GM18870 (cell line): ENCODE results near the gene TADA2A.
"Not testable (repeated sequence)": the region's sequence is repeated elsewhere in the genome, so short reads cannot be mapped to it uniquely, and the experiment has no call there.

ENCODE experiments used
- ATAC-seq: cut with Tn5 transposase; IDR thresholded peaks from one replicate; pipeline ENCODE4 v1.9.1; 2021; ENCODE audit warnings: moderate library complexity; ENCODE audit not compliant: unreplicated experiment

Gene TADA2A

GRCh38 chr17:37399265-37399803, 7.4 kb upstream of the TADA2A start:
- ATAC-seq: no peak

GRCh38 chr17:37400505-37400904, 6.2 kb upstream of the TADA2A start:
- ATAC-seq: no peak

GRCh38 chr17:37405522-37405921, 1.2 kb upstream of the TADA2A start:
- not testable (repeated sequence) for ATAC-seq

GRCh38 chr17:37405955-37406634, 591 bp upstream of the TADA2A start:
- no peak for ATAC-seq

- ATAC-seq: not testable (repeated sequence)
Measured at GRCh38 chr17:37408145-37408479, 1.4 kb downstream of the TADA2A start.

GRCh38 chr17:37410357-37410756, 3.7 kb downstream of the TADA2A start:
- ATAC-seq: no peak

- ATAC-seq: no peak
Measured at GRCh38 chr17:37413875-37414519, 7.3 kb downstream of the TADA2A start.

- ATAC-seq: no peak
Measured at GRCh38 chr17:37417852-37418251, 11.2 kb downstream of the TADA2A start.

- ATAC-seq: no peak
Measured at GRCh38 chr17:37422971-37423625, 16.4 kb downstream of the TADA2A start.

GRCh38 chr17:37425268-37425667, 18.6 kb downstream of the TADA2A start:
- ATAC-seq: no peak

- no peak for ATAC-seq
Measured at GRCh38 chr17:37429039-37429438, 22.4 kb downstream of the TADA2A start.

GRCh38 chr17:37429453-37429852, 22.8 kb downstream of the TADA2A start:
- ATAC-seq: no peak

- no peak for ATAC-seq
Measured at GRCh38 chr17:37430051-37430627, 23.5 kb downstream of the TADA2A start.

- no peak for ATAC-seq
Measured at GRCh38 chr17:37432671-37433070, 26.0 kb downstream of the TADA2A start.

GRCh38 chr17:37438141-37438540, 31.5 kb downstream of the TADA2A start:
- no peak for ATAC-seq

- no peak for ATAC-seq
Measured at GRCh38 chr17:37440424-37440823, 33.7 kb downstream of the TADA2A start.

GRCh38 chr17:37441369-37442014, 34.8 kb downstream of the TADA2A start:
- ATAC-seq: not testable (repeated sequence)

- ATAC-seq: no peak
Measured at GRCh38 chr17:37446027-37446426, 39.3 kb downstream of the TADA2A start.

- ATAC-seq: no peak
Measured at GRCh38 chr17:37447641-37448040, 41.0 kb downstream of the TADA2A start.

GRCh38 chr17:37450112-37450511, 43.4 kb downstream of the TADA2A start:
- ATAC-seq: no peak

- ATAC-seq: not testable (repeated sequence)
Measured at GRCh38 chr17:37457801-37458200, 51.1 kb downstream of the TADA2A start.
